ENCODE measurements around the gene CD36. TPM values are rescaled to one million over a fixed set of nuclear protein-coding genes. Genes with fewer than 3 reads are reported as not detected.

The CD36 gene
- total RNA-seq, 1 experiment from 2014 or later: 0.46 TPM

DNA sequence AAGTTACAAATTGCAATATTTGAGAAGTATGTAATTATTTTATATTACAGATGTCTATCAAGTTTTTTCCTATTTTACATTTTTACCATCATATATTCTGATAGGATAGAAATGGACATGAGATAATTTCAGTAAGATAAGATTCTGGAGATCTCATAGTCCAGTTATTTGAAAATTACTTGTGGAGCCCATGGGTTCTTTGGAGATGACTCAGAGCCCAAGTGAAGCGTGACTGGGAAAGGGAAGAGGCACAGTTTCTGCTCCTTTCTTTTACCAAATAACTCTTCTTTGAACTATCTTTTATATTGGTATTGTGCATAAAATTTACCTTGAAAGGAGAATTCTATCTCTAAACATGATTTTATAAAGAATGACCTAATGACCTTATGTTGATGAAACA lies 2.4 kb downstream of the CD36 start:
- H3K36me3 ChIP-seq (ENCODE audit: control insufficient read depth, insufficient read depth, low read length): no peaks in the 10 kb centered on the region
- intact Hi-C loops (cut with micrococcal nuclease; ENCODE audit: unreplicated experiment): no loop called here
- TF ChIP-seq, protein P1, sequence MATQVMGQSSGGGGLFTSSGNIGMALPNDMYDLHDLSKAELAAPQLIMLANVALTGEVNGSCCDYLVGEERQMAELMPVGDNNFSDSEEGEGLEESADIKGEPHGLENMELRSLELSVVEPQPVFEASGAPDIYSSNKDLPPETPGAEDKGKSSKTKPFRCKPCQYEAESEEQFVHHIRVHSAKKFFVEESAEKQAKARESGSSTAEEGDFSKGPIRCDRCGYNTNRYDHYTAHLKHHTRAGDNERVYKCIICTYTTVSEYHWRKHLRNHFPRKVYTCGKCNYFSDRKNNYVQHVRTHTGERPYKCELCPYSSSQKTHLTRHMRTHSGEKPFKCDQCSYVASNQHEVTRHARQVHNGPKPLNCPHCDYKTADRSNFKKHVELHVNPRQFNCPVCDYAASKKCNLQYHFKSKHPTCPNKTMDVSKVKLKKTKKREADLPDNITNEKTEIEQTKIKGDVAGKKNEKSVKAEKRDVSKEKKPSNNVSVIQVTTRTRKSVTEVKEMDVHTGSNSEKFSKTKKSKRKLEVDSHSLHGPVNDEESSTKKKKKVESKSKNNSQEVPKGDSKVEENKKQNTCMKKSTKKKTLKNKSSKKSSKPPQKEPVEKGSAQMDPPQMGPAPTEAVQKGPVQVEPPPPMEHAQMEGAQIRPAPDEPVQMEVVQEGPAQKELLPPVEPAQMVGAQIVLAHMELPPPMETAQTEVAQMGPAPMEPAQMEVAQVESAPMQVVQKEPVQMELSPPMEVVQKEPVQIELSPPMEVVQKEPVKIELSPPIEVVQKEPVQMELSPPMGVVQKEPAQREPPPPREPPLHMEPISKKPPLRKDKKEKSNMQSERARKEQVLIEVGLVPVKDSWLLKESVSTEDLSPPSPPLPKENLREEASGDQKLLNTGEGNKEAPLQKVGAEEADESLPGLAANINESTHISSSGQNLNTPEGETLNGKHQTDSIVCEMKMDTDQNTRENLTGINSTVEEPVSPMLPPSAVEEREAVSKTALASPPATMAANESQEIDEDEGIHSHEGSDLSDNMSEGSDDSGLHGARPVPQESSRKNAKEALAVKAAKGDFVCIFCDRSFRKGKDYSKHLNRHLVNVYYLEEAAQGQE (IDR thresholded peaks at IDR 0.05; ENCODE audit: insufficient read depth in 1 of 2, low read depth in 2 of 2, low read length in 1 of 2): no peak
- TF ChIP-seq SIN3A (IDR thresholded peaks at IDR 0.05; ENCODE audit: borderline replicate concordance, insufficient read depth, low read depth, low read length) (no peak), TCF7L2 (IDR thresholded peaks at IDR 0.05; ENCODE audit: low read depth, low read length) (no peak), POLR2AphosphoS5 (IDR thresholded peaks at IDR 0.05; ENCODE audit: low read depth, low read length) (no peak)
- TF ChIP-seq, protein P2, sequence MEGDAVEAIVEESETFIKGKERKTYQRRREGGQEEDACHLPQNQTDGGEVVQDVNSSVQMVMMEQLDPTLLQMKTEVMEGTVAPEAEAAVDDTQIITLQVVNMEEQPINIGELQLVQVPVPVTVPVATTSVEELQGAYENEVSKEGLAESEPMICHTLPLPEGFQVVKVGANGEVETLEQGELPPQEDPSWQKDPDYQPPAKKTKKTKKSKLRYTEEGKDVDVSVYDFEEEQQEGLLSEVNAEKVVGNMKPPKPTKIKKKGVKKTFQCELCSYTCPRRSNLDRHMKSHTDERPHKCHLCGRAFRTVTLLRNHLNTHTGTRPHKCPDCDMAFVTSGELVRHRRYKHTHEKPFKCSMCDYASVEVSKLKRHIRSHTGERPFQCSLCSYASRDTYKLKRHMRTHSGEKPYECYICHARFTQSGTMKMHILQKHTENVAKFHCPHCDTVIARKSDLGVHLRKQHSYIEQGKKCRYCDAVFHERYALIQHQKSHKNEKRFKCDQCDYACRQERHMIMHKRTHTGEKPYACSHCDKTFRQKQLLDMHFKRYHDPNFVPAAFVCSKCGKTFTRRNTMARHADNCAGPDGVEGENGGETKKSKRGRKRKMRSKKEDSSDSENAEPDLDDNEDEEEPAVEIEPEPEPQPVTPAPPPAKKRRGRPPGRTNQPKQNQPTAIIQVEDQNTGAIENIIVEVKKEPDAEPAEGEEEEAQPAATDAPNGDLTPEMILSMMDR (IDR thresholded peaks at IDR 0.05): no peak
- no peak overlapping the region for H3K27ac ChIP-seq (ENCODE audit: low read length)
- no peaks in the 10 kb centered on the region for H3K4me1 ChIP-seq (ENCODE audit: control insufficient read depth, insufficient read depth, low read length)
- no peaks in the 10 kb centered on the region for H3K27me3 ChIP-seq (ENCODE audit: control insufficient read depth, insufficient read depth, low read length)
- in situ Hi-C loops (cut with HindIII; ENCODE audit: low pct_unique_long_range_greater_than_20kb, low sequenced_read_pairs): no loop called here
- H3K9me3 ChIP-seq (ENCODE audit: control insufficient read depth, insufficient read depth, low read depth, low read length): peaks cover 12% of the 10 kb centered on the region; the same call in 1 of the 2 replicates
- DNase-seq (ENCODE audit: low read depth, low spot score): no peak
- POLR2A ChIA-PET: no interaction called here
- CTCF ChIA-PET: no interaction called here
- no TSS peak for BruUV-seq (replicated peaks)
- no peak overlapping the region for H3K4me3 ChIP-seq (ENCODE audit: low read depth in 2 of 2, low read length in 2 of 2)
- ATAC-seq: no peak

DNA sequence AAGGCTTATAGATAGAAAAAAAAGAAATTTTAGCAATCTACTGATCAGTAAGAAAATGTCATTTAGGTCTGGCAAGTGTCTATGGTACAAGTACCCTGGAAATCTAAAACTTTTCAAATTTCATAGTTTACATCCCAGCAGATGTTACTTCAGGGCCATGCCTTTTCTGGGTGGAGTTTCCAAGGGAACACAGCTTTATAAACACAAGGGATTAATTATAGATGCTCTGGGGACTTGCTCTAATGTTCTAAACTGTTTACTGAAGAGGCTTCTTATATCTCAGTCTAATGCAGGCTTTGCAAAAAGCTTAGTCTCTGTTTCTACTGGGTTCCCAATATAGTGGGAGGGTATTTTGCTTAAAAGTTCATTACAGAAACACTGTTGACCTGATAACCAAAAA lies 3.1 kb downstream of the CD36 start:
- in situ Hi-C loops (cut with HindIII; ENCODE audit: low pct_unique_long_range_greater_than_20kb, low sequenced_read_pairs): no loop called here
- ChIA-PET POLR2A (no interaction called here), CTCF (no interaction called here)
- ATAC-seq: no peak
- peaks cover 12% of the 10 kb centered on the region; the same call in 1 of the 2 replicates for H3K9me3 ChIP-seq (ENCODE audit: control insufficient read depth, insufficient read depth, low read depth, low read length)
- BruUV-seq (replicated peaks): no TSS peak
- H3K4me3 ChIP-seq (ENCODE audit: low read depth in 2 of 2, low read length in 2 of 2): no peak overlapping the region
- H3K27ac ChIP-seq (ENCODE audit: low read length): no peak overlapping the region
- no peaks in the 10 kb centered on the region for H3K27me3 ChIP-seq (ENCODE audit: control insufficient read depth, insufficient read depth, low read length)
- no peaks in the 10 kb centered on the region for H3K36me3 ChIP-seq (ENCODE audit: control insufficient read depth, insufficient read depth, low read length)
- DNase-seq (ENCODE audit: low read depth, low spot score): no peak
- H3K4me1 ChIP-seq (ENCODE audit: control insufficient read depth, insufficient read depth, low read length): no peaks in the 10 kb centered on the region
- intact Hi-C loops (cut with micrococcal nuclease; ENCODE audit: unreplicated experiment): no loop called here
- TF ChIP-seq POLR2AphosphoS5 (IDR thresholded peaks at IDR 0.05; ENCODE audit: low read depth, low read length) (no peak), TCF7L2 (IDR thresholded peaks at IDR 0.05; ENCODE audit: low read depth, low read length) (no peak), SIN3A (IDR thresholded peaks at IDR 0.05; ENCODE audit: borderline replicate concordance, insufficient read depth, low read depth, low read length) (no peak)
- TF ChIP-seq, protein P2 (IDR thresholded peaks at IDR 0.05): no peak
- TF ChIP-seq, protein P1 (IDR thresholded peaks at IDR 0.05; ENCODE audit: insufficient read depth in 1 of 2, low read depth in 2 of 2, low read length in 1 of 2): no peak

Measured in Panc1 (cell line).